ENCODE measurements around the gene SLC17A2. TPM values are rescaled to one million over a fixed set of nuclear protein-coding genes. Genes with fewer than 3 reads are reported as not detected.

The SLC17A2 gene
- total and polyA plus RNA-seq, 2 of the 8 experiments (the other 6 are each of a cell fraction or from before 2014, with no cell fraction given), result not detected

DNA sequence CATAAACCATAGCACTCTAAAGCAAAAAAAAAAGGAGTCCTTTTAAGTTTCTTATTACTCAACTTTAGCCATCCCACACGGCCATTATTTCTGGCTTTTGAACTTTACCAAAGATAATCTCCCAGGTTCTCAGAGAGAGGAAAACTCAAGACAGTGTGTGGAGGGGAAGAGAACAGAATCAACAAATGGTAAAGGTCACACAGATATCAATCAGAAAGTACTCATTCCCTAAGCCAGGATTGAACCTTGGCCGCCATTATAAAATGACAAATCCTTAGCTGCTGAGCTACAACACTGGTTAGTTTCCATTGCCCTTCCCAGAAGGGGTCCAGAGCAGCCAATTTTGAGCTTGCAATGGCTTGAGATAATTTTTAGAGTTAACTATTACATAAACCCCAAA is 22.0 kb upstream of the SLC17A2 start (continued):
- TF ChIP-seq ZNF274 (IDR thresholded peaks at IDR 0.05; ENCODE audit: borderline replicate concordance, extremely low read depth, low read length) (no peak), JUN (IDR thresholded peaks at IDR 0.05; ENCODE audit: low read depth, low read length) (no peak), SIN3A (conservative IDR thresholded peaks at IDR 0.05 in 1 of 2, IDR thresholded peaks at IDR 0.05 in 1 of 2; ENCODE audit: low read depth in 1 of 2, low read length in 2 of 2) (no peak)

Measured in H1 (cell line).